Peyer's patch (tissue), 4 donors: ENCODE results near the gene TRPC1. TPM values are rescaled to one million over a fixed set of nuclear protein-coding genes. Genes with fewer than 3 reads are reported as not detected.

Source experiments
- DNase-seq, 3 donors: peaks; one replicate each; pipeline ENCODE4 v3.0.0-alpha.2; 2017 to 2019
- H3K27ac ChIP-seq, 4 donors: fragments of 200-600 bp; sonication (generic); one replicate each; pipeline ENCODE4 v1.5.1; 2016 to 2019
- H3K27me3 ChIP-seq, 2 donors: fragments of 200-600 bp; sonication (generic); one replicate each; pipeline ENCODE4 v1.5.1; 2019
- H3K36me3 ChIP-seq, 3 donors: fragments of 200-600 bp; sonication (generic); one replicate each; pipeline ENCODE4 v1.5.1; 2016 to 2019
- H3K4me1 ChIP-seq, 4 donors: fragments of 200-600 bp; sonication (generic); one replicate each; pipeline ENCODE4 v1.5.1; 2016 to 2019
- H3K4me3 ChIP-seq, 4 donors: fragments of 200-600 bp; sonication (generic); 1 replicate in 3 of 4; 2 replicates in 1 of 4; pipeline ENCODE4 v1.5.1; 2016 to 2019; ENCODE audit warnings: mild to moderate bottlenecking in 1 of 4
- H3K9me3 ChIP-seq, 4 donors: fragments of 200-600 bp; sonication (generic); one replicate each; pipeline ENCODE4 v1.5.1; 2016 to 2019; ENCODE audit warnings: mild to moderate bottlenecking in 1 of 4
- POLR2A ChIP-seq, 2 donors: fragments of 450-650 bp; IDR thresholded peaks; one replicate each; pipeline ENCODE4 v1.5.1; 2017; ENCODE audit warnings: antibody characterized with exemption in 2 of 2, mild to moderate bottlenecking in 2 of 2, moderate library complexity in 2 of 2
- total RNA-seq, 4 donors: library from RNA; depleted of rRNA; stranded (reverse); fragments of >200 nt; gene quantifications; one replicate each; pipeline ENCODE4 v1.1.0, GENCODE V29; 2016
- TF ChIP-seq, protein P1 (sequence below), 6 experiments: fragments of 450-650 bp in 4 of 6; fragments of 200-600 bp in 2 of 6; sonication (generic) in 1 of 6; IDR thresholded peaks; one replicate each; pipeline ENCODE4 v1.5.1; 2017 to 2019; ENCODE audit warnings: antibody characterized with exemption in 6 of 6, mild to moderate bottlenecking in 3 of 6, moderate library complexity in 1 of 6

The TRPC1 gene
- total RNA-seq, 4 donors from 2014 or later: 1.1 to 12.4 (median 3.4) TPM

DNA sequence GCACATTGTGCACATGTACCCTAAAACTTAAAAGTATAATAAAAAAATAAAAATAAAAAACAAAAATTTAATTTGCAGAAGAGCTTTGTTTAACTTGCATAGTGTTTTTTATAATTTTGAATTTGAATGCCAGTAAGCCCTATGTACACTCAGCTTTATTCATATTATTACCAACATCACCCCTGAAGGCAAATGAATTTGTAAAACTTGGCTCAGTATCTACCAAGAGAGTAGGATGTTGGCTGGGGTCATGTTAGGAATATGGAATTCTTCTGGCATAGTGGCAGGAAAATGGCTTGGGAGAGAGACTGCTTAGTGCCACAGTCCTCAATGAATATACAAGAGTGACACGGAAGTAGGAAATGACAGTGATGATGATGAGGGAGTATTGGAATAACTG, 30.7 kb downstream of the TRPC1 start:
- Histone ChIP-seq H3K27ac (no peak overlapping the region), H3K4me1 (no peaks in the 10 kb centered on the region), H3K4me3 (no peak overlapping the region), H3K27me3 (no peaks in the 10 kb centered on the region), H3K9me3 (no peaks in the 10 kb centered on the region), H3K36me3 (no peaks in the 10 kb centered on the region)
- TF ChIP-seq, protein P1, sequence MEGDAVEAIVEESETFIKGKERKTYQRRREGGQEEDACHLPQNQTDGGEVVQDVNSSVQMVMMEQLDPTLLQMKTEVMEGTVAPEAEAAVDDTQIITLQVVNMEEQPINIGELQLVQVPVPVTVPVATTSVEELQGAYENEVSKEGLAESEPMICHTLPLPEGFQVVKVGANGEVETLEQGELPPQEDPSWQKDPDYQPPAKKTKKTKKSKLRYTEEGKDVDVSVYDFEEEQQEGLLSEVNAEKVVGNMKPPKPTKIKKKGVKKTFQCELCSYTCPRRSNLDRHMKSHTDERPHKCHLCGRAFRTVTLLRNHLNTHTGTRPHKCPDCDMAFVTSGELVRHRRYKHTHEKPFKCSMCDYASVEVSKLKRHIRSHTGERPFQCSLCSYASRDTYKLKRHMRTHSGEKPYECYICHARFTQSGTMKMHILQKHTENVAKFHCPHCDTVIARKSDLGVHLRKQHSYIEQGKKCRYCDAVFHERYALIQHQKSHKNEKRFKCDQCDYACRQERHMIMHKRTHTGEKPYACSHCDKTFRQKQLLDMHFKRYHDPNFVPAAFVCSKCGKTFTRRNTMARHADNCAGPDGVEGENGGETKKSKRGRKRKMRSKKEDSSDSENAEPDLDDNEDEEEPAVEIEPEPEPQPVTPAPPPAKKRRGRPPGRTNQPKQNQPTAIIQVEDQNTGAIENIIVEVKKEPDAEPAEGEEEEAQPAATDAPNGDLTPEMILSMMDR (IDR thresholded peaks at IDR 0.05): no peak
- no peak for TF ChIP-seq POLR2A (IDR thresholded peaks at IDR 0.05)
- DNase-seq: no peak

DNA sequence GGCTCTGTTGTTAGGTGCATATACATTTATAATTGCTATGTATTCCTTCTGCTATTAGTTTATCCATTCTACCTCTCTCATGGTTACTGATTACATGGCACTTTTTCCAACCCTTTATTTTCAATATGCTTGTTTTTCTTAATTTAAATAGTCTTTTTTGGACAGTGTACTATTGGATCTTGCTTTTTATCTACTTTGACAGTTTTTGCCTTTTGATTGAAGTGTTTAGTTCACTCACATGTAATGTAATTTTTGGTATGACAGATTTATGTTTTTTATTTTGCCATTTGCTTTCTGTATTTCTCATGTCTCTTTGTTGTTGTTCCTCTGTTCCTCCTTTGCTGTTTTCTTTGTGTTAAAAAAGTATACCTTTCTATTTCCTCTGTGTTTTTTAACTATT, 44.5 kb downstream of the TRPC1 start:
- peaks cover 0 to 5% (median 0%) of the 10 kb centered on the region in 3 donors for H3K36me3 ChIP-seq
- no peaks in the 10 kb centered on the region for H3K27me3 ChIP-seq
- no peak for DNase-seq
- TF ChIP-seq, protein P1 (IDR thresholded peaks at IDR 0.05): no peak
- TF ChIP-seq POLR2A (IDR thresholded peaks at IDR 0.05): no peak
- no peak overlapping the region for H3K4me3 ChIP-seq
- H3K27ac ChIP-seq: no peak overlapping the region
- H3K4me1 ChIP-seq: no peaks in the 10 kb centered on the region
- no peaks in the 10 kb centered on the region for H3K9me3 ChIP-seq

DNA sequence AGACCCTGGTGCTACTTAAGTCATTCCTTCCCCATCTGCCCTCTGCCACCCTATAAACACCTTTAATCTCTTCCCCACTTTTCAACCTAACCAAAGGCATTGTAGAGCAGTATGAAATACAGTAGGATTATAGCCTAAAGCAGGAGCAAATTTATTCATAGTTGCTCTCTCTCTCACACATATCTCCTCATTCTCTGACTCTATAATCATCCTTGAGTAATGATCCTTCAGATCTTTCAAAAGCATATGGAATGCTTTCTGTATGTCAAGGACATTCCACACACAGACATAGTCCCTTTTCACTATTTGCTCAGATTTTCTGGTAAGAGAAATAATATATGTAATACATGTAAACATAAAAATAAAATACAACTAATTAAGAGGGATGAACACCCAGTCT, 54.1 kb downstream of the TRPC1 start:
- no peaks in the 10 kb centered on the region for H3K36me3 ChIP-seq
- no peak for TF ChIP-seq POLR2A (IDR thresholded peaks at IDR 0.05)
- TF ChIP-seq, protein P1 (IDR thresholded peaks at IDR 0.05): no peak
- no peak overlapping the region for H3K27ac ChIP-seq
- H3K9me3 ChIP-seq: no peaks in the 10 kb centered on the region
- no peaks in the 10 kb centered on the region for H3K27me3 ChIP-seq
- DNase-seq: no peak
- H3K4me1 ChIP-seq: no peaks in the 10 kb centered on the region
- H3K4me3 ChIP-seq: no peak overlapping the region

DNA sequence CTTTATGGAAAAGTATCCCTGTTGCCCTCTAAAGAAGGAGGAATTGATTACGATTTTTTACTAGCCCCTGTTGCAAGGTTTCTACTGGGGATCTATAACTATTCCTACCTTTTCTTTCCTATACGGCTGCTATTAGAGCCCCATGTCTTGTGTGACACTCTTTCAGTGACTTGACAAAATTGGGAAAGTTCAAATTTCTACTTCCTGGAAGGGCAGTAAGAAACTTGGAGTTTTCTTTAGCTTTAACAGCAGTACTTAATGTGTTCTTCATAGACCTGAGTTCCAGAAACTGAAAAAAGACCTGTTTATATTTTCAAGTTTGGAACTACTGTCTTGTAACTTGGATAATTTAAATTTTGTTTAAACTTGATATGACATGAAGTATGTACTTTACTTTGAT, 54.7 kb downstream of the TRPC1 start:
- no peak for DNase-seq
- TF ChIP-seq POLR2A (IDR thresholded peaks at IDR 0.05): no peak
- TF ChIP-seq, protein P1 (IDR thresholded peaks at IDR 0.05): no peak
- Histone ChIP-seq H3K4me1 (no peaks in the 10 kb centered on the region), H3K36me3 (no peaks in the 10 kb centered on the region), H3K9me3 (no peaks in the 10 kb centered on the region), H3K4me3 (no peak overlapping the region), H3K27ac (no peak overlapping the region), H3K27me3 (no peaks in the 10 kb centered on the region)

DNA sequence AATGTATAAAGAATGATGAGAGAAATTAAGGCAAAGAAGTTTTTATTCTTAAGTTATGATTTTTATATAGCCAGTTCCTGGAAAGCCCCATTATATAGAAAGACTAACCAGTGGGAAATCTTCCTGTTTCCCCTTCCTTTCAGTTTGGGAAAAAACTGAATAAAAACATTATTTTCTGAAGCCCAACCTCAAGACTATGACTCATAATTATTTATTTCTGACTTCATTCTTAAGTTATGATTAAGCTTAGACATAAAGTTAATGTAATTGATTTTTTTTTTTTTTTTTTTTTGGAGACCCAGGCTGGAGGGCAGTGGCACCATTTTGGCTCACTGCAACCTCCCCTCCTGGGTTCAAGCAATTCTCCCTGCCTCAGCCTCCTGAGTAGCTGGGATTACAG, 55.8 kb downstream of the TRPC1 start:
- Histone ChIP-seq H3K4me1 (no peaks in the 10 kb centered on the region), H3K36me3 (no peaks in the 10 kb centered on the region), H3K9me3 (no peaks in the 10 kb centered on the region), H3K27ac (no peak overlapping the region), H3K27me3 (no peaks in the 10 kb centered on the region), H3K4me3 (no peak overlapping the region)
- TF ChIP-seq, protein P1 (IDR thresholded peaks at IDR 0.05): no peak
- no peak for TF ChIP-seq POLR2A (IDR thresholded peaks at IDR 0.05)
- no peak for DNase-seq

DNA sequence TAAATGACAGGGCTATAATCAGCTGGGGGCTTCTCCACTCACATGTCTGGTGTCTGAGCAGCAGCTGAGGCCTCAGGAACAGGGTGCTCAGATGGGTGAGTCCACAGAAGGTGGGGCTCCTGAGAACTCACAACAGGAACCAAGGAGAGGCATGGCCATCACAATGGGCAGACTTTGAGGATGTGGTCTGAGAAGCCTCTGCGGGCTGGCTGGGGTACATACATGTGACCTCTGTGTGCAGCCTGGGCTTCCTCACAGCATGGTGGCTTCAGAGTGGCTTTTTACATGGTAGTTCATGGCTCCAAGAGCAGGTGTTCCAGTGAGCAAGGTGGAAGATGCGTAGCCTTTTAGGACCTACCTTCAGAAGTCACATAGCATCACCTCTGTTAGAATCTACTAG, 58.8 kb downstream of the TRPC1 start:
- no peaks in the 10 kb centered on the region for H3K4me1 ChIP-seq
- no peaks in the 10 kb centered on the region for H3K27me3 ChIP-seq
- no peak overlapping the region for H3K27ac ChIP-seq
- TF ChIP-seq, protein P1 (IDR thresholded peaks at IDR 0.05): no peak
- no peak for TF ChIP-seq POLR2A (IDR thresholded peaks at IDR 0.05)
- H3K36me3 ChIP-seq: no peaks in the 10 kb centered on the region
- H3K9me3 ChIP-seq: no peaks in the 10 kb centered on the region
- no peak for DNase-seq
- no peak overlapping the region for H3K4me3 ChIP-seq
